ENCODE results near the gene GADD45GIP1. TPM values are rescaled to one million over a fixed set of nuclear protein-coding genes. Genes with fewer than 3 reads are reported as not detected.

GADD45GIP1 gene
- 15.3 TPM for total RNA-seq

DNA sequence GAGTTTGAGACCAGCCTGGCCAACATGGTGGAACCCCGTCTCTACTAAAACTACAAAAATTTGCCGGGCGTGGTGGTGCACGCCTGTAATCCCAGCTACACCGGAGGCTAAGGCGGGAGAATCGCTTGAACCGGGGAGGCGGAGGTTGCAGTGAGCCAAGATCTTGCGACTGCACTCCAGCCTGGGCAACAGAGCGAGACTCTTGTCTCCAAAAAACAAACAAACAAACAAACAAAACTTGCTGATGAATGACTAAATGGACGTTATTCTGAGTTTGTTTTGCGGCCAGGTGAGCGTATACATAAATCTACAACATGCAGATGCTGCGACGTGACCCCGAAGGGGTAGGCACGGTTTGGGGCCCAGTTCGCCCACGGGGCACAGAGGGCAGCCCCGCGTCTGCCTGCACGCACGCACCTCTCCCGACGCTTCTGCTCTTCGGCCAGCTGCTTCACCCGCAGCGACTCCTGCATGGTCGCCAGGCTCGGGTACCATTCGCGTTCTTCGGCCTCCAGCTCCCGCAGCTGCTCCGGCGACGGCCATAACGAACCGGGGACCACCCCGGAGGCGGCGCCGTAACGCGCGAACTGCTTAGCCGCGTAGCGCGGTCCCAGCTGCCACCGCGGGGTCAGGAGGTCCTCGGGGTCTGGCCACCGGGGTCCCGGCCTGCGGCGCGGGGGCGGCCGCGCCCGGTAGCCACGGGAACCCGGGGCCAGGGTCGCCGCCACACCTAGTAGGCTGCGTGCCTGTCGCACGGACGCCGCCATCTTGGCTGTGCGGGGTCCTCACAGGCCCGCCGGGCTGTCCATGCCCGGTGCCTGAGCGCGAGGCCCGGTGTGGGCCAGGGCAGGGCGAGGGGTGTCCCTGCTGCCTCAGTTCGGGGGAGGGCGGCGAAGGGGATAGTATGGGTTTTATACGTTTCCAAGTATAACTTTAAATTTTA, at the start of gene GADD45GIP1:
TSS of gene GADD45GIP1 (minus strand) at position 778 of the 943 bp plus-strand sequence. CDS start at position 767, 11 bp downstream.

DNA sequence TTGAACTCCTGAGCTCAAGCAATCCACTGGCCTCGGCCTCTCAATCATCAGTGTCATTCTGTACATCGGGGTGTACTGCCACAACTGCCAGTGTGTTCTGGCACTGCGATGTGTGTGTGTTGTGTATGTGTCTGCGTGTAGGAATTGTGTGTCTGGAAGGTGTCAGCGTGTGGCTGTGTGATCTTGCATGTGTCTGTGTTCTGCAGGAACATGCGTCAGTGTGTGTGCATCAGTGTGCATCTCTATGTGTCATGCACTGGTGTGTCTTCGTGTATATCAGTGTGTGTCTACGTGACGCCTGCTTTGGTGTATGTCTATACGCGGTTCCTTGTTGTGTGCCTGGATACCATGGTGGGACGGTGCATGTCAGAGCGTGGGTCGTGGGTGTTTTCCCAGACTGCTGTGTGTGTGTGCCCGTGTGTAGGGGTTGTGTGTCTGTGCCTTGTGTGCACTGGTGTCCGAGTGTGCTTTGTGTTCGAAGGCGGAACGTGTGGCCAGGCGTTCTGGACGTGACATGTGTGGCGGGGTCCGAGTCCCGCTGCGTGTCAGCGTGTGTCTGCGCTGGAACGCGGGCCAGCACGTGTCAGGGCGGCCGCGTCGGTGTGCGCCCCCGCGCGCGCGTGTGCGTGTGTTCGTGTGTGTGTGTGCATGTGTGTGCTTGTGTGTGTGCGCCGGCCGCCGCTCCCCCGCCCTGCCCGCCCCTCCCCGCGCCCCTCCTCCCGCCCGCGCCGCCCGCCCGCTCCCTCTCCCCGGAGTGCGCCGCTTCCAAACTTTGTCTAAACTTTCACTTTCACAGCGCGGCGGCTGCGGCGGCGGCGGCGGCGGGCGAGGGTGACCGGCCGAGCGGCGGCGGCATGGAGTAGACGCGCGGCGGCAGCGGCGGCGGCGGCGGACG, 37.9 kb upstream of the GADD45GIP1 start, which contains the start of gene NFIX:
TSS of gene NFIX (plus strand) at position 775 of the 895 bp plus-strand sequence. CDS start 363 bp downstream, outside the sequence.

DNA sequence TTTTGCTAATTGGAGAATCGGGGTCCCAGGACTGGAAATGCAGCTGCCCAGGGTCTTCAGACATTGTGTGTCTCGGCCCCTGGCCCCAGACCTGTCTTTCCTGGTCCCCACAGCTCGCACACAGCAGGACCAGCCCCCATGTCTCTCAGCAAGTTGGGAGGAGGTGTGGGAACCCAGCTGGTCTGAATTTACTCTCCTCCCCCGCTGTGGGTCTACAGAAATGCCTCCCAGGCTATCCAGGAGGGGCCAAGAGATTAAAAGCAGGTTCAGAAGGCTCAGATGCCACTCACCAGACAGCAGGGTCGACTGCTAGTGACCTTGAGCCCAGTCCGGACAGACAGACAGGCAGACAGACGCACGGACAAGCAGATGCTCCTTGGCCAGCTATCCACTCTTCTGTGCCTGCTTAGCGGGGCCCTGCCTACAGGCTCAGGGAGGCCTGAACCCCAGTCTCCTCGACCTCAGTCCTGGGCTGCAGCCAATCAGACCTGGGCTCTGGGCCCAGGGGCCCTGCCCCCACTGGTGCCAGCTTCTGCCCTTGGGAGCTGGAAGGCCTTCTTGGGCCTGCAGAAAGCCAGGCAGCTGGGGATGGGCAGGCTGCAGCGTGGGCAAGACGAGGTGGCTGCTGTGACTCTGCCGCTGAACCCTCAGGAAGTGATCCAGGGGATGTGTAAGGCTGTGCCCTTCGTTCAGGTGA, 12.4 kb upstream of the GADD45GIP1 start, which contains the start of gene DAND5:
TSS of gene DAND5 (plus strand) at position 285 of the 697 bp plus-strand sequence. CDS start at position 370, 85 bp downstream.

GRCh38 chr19:12945479-12946091, 11.4 kb downstream of the GADD45GIP1 start, which contains the start of gene RAD23A:
RAD23A (plus strand) TSS chr19:12945862; CDS start chr19:12945949, 87 bp downstream.

DNA sequence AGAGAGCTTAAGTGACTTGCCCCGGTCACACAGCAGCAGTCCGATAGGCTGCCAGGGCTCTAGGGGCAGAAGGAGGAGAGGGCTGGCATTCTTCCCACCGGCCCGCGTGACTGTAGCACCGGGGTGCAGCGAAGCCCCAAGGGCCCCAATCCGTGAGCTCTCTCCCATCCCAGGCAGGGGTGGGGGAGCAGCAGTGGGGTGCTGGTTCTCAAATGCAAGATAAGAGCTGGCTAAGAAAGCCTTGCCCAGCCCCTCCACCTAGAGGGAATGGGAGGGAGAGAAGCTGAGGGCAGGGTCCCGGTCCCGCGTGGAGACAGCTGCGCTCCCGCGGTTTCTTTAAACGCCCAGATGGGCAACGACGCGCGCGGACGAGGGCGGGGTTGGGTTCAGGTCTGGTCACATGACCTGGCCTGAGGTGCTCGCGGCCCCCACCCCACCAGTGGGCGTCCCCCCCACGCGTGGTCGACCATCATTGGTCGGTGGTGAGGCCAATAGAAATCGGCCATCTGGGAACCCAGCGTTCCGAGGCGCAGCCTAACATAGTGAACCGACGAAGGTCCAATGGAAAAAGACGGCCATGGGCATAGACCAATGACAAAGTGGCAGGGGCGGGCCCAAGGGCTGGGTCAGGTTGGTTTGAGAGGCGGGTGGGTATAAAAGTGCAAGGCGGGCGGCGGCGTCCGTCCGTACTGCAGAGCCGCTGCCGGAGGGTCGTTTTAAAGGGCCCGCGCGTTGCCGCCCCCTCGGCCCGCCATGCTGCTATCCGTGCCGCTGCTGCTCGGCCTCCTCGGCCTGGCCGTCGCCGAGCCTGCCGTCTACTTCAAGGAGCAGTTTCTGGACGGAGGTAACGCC, 18.9 kb downstream of the GADD45GIP1 start, which contains the start of gene CALR:
TSS of gene CALR (plus strand) at position 683 of the 852 bp plus-strand sequence. CDS start at position 754, 71 bp downstream.

GRCh38 chr19:12933287-12934072, 23.5 kb downstream of the GADD45GIP1 start, which contains the start of gene FARSA:
FARSA (minus strand) TSS chr19:12933711; CDS start chr19:12933696, 15 bp downstream.

Small RNA genes lying within 50 kb of the gene (small RNA-seq; reads per million reads assigned to genes)
- gene MIR5695 (ENCODE audit: low replicate concordance) (0.28 reads per million), gene MIR6515 (ENCODE audit: low replicate concordance) (not detected)

Other genes with a start within 250 kb of the GADD45GIP1 start
- 90.1 TPM for gene TNPO2, start 233.3 kb downstream of the GADD45GIP1 start, total RNA-seq
- 157 TPM for gene TRIR, start 222.5 kb downstream of the GADD45GIP1 start, total RNA-seq
- 45.4 TPM for gene GET3, start 219.7 kb downstream of the GADD45GIP1 start, total RNA-seq
- gene BEST2, start 205.4 kb downstream of the GADD45GIP1 start, total RNA-seq: not detected
- gene HOOK2, start 181.7 kb downstream of the GADD45GIP1 start, total RNA-seq: 35.4 TPM
- gene JUNB, start 165.7 kb downstream of the GADD45GIP1 start, total RNA-seq: 10.3 TPM
- gene PRDX2, start 155.4 kb downstream of the GADD45GIP1 start, total RNA-seq: 189 TPM
- not detected for gene THSD8, start 155.2 kb downstream of the GADD45GIP1 start, total RNA-seq
- 16.9 TPM for gene RNASEH2A, start 150.6 kb downstream of the GADD45GIP1 start, total RNA-seq
- gene RTBDN, start 122.6 kb downstream of the GADD45GIP1 start, total RNA-seq: 2.2 TPM
- gene MAST1, start 118.7 kb downstream of the GADD45GIP1 start, total RNA-seq: 131 TPM
- gene DNASE2, start 75.8 kb downstream of the GADD45GIP1 start, total RNA-seq: 2.5 TPM
- 0.31 TPM for gene KLF1, start 70.0 kb downstream of the GADD45GIP1 start, total RNA-seq
- gene GCDH, start 66.1 kb downstream of the GADD45GIP1 start, total RNA-seq: 25.7 TPM
- not detected for gene SYCE2, start 37.9 kb downstream of the GADD45GIP1 start, total RNA-seq
- gene FARSA, start 23.5 kb downstream of the GADD45GIP1 start, total RNA-seq: 55.7 TPM
- gene CALR, start 18.6 kb downstream of the GADD45GIP1 start, total RNA-seq: 211 TPM
- gene RAD23A, start 11.4 kb downstream of the GADD45GIP1 start, total RNA-seq: 35.1 TPM
- gene DAND5, start 12.4 kb upstream of the GADD45GIP1 start, total RNA-seq: not detected
- 235 TPM for gene NFIX, start 38.3 kb upstream of the GADD45GIP1 start, total RNA-seq
- gene LYL1, start 145.6 kb upstream of the GADD45GIP1 start, total RNA-seq: 2.8 TPM
- gene TRMT1, start 159.5 kb upstream of the GADD45GIP1 start, total RNA-seq: 32.2 TPM
- gene NACC1, start 161.0 kb upstream of the GADD45GIP1 start, total RNA-seq: 26.9 TPM
- gene STX10, start 193.2 kb upstream of the GADD45GIP1 start, total RNA-seq: 27.2 TPM
- 6.6 TPM for gene IER2, start 193.2 kb upstream of the GADD45GIP1 start, total RNA-seq